SK-N-MC (cell line): ENCODE results near the gene NOVA2.

Experiments
- DNase-seq: peaks from one replicate; pipeline ENCODE4 v3.0.0-alpha.2; 2011; ENCODE audit warnings: low read depth, low spot score
- H3K27ac ChIP-seq: fragments of 200-600 bp; sonication (generic); 2 replicates; pipeline ENCODE4 v1.5.1; 2016; ENCODE audit warnings: mixed run types
- H3K36me3 ChIP-seq: fragments of 200-600 bp; sonication (generic); 2 replicates; pipeline ENCODE4 v1.6.1; 2017; ENCODE audit warnings: antibody characterized with exemption, low read length, mixed read lengths; ENCODE audit not compliant: insufficient read depth
- H3K4me3 ChIP-seq: fragments of 200-600 bp; sonication (generic); 2 replicates; pipeline ENCODE4 v1.5.1; 2016
- H3K9ac ChIP-seq: fragments of 200-600 bp; sonication (generic); 2 replicates; pipeline ENCODE4 v1.8.0; 2017; ENCODE audit warnings: mixed run types, mixed read lengths; ENCODE audit not compliant: insufficient read length
- H3K9me3 ChIP-seq: fragments of 200-600 bp; sonication (generic); 2 replicates; pipeline ENCODE4 v1.6.1; 2017; ENCODE audit warnings: low read depth, mild to moderate bottlenecking, antibody characterized with exemption, low read length, moderate library complexity, mixed read lengths
- EZH2 ChIP-seq: fragments of 200-600 bp; sonication (generic); IDR thresholded peaks from one replicate; pipeline ENCODE4 v1.6.1; 2017; ENCODE audit warnings: antibody characterized with exemption
- FOXP2 ChIP-seq: optimal IDR thresholded peaks from 2 replicates; pipeline ENCODE3; 2011; ENCODE audit warnings: mild to moderate bottlenecking, moderate library complexity; ENCODE audit not compliant: insufficient read depth; ENCODE audit errors: extremely low read length, control extremely low read depth
- POLR2AphosphoS5 ChIP-seq: IDR thresholded peaks from 2 replicates; pipeline ENCODE4 v1.6.1; 2012; ENCODE audit warnings: mild to moderate bottlenecking, low read depth, low read length, borderline replicate concordance

NOVA2 gene, protein sequence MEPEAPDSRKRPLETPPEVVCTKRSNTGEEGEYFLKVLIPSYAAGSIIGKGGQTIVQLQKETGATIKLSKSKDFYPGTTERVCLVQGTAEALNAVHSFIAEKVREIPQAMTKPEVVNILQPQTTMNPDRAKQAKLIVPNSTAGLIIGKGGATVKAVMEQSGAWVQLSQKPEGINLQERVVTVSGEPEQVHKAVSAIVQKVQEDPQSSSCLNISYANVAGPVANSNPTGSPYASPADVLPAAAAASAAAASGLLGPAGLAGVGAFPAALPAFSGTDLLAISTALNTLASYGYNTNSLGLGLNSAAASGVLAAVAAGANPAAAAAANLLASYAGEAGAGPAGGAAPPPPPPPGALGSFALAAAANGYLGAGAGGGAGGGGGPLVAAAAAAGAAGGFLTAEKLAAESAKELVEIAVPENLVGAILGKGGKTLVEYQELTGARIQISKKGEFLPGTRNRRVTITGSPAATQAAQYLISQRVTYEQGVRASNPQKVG

DNA sequence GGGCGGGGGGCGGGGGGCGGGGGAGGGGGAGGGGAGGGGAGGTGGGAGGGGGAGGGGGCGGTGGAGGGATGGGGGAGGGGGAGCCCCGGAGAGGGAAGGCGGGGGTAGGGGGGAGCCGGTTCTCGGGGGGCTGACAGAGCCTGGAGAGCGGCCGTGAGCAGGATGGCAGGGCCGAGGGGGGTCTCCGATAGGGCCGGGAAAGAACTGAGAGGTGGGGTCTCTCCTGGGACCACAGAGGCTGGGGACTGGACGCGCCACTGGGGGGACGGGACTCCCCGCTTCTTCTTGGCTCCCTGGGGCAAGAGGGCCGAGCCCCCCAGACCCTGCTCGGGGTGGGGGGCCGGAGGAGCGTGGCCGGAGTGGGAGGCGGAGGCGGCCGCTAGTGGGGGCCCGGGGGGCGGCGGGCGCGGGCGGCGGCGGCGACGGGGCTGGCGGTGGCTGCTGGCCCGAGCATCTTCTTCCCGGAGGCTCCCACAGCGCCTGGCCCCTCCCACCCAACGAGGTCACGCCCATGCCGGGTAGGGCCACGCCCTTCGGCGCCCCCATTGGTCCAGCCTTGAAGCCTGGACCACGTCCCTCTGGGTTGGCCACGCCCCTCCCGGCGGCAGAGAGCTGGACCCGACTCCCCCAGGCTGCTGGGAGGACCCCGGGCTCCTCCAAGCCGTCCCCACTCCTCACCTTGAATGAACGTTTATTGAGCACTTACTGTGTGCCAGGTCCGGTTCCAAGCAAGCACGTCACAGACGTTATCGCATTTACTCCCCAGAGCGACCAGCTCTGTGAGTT lies at the start of gene NOVA2:
NOVA2 (minus strand) TSS at position 313 of the 786 bp plus-strand sequence. CDS start 514 bp downstream, outside the sequence.
- Histone ChIP-seq H3K9ac (no peak within 1 kb of the TSS), H3K9me3 (no peaks in the 10 kb centered on the region), H3K36me3 (no peaks in the 10 kb centered on the region), H3K27ac (no peak within 1 kb of the TSS), H3K4me3 (no peak within 1 kb of the TSS)
- TF ChIP-seq EZH2 (no peak), POLR2AphosphoS5 (no peak), FOXP2 (no peak)
- DNase-seq = no peak

GRCh38 chr19:46023311-46023779 lies 49.7 kb upstream of the NOVA2 start:
- Histone ChIP-seq H3K36me3 (no peaks in the 10 kb centered on the region), H3K4me3 (no peak overlapping the region), H3K9me3 (no peaks in the 10 kb centered on the region), H3K9ac (no peak overlapping the region), H3K27ac (no peak overlapping the region)
- TF ChIP-seq POLR2AphosphoS5 = no peak
- no peak for DNase-seq

GRCh38 chr19:46022431-46023310 lies 49.0 kb upstream of the NOVA2 start, which contains the start of gene PGLYRP1:
Gene PGLYRP1, minus strand, starts transcription at chr19:46023053. Its CDS starts 32 bp downstream, at chr19:46023021.
- no peaks in the 10 kb centered on the region for H3K36me3 ChIP-seq
- H3K9ac ChIP-seq = no peak within 1 kb of the TSS
- no peak for DNase-seq
- H3K9me3 ChIP-seq = no peaks in the 10 kb centered on the region
- H3K27ac ChIP-seq = no peak within 1 kb of the TSS
- H3K4me3 ChIP-seq = no peak within 1 kb of the TSS
- TF ChIP-seq FOXP2 (no peak), POLR2AphosphoS5 (no peak), EZH2 (no peak)

DNA sequence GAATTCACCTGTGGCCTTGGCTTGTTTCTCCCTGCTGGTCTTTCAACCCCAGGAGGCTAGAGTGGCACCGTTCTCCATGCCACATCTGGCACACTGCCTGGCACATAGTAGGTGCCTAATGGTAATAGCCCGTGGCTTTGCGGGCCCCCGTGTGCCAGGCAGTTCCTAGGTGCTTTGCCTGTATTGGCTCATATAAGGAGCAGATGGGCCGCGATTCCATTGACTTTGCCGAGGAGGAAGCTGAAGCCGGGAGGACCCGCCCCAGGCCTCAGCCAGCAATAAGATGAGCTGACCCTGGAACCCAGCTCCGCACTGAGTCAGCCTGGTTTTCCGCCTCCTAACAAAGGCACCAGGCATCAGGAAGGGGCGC lies 48.4 kb upstream of the NOVA2 start:
- Histone ChIP-seq H3K27ac (no peak overlapping the region), H3K4me3 (no peak overlapping the region), H3K9ac (no peak overlapping the region), H3K36me3 (no peaks in the 10 kb centered on the region), H3K9me3 (no peaks in the 10 kb centered on the region)
- TF ChIP-seq POLR2AphosphoS5 (no peak), EZH2 (no peak), FOXP2 (no peak)
- DNase-seq = no peak

GRCh38 chr19:46021531-46022041 lies 47.9 kb upstream of the NOVA2 start:
- no peak for DNase-seq
- TF ChIP-seq EZH2 = no peak
- TF ChIP-seq POLR2AphosphoS5 = no peak
- TF ChIP-seq FOXP2 = no peak

GRCh38 chr19:46020819-46021125 lies 47.1 kb upstream of the NOVA2 start:
- DNase-seq = no peak
- no peak overlapping the region for H3K27ac ChIP-seq

More at GRCh38 chr19:46021531-46022041, 47.9 kb upstream of the NOVA2 start:
- Histone ChIP-seq H3K9ac (no peak overlapping the region), H3K27ac (no peak overlapping the region), H3K36me3 (no peaks in the 10 kb centered on the region), H3K9me3 (no peaks in the 10 kb centered on the region), H3K4me3 (no peak overlapping the region)

DNA sequence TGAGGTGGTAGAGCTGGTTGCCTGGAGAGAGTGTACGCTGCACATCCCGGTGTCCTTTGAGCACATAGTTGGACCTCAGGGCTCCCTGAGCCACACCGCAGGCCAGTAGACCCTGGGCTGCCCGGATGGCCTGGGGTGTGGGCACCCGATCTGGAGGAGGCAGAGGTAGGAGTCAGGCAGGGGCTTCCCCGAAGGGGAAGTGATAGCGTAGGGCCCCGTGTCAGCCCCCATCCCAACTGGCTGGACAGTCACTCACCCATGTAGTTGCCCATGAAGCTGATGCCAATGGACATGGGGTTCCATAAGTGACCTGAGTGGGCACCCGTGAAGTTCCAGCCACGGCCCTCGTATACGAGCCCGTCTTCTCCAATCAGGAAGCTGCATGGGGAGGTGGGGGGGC lies 45.6 kb upstream of the NOVA2 start:
- H3K9ac ChIP-seq = no peak overlapping the region
- H3K27ac ChIP-seq = no peak overlapping the region
- no peak overlapping the region for H3K4me3 ChIP-seq
- no peak for TF ChIP-seq FOXP2
- no peak for TF ChIP-seq POLR2AphosphoS5
- no peak for TF ChIP-seq EZH2
- H3K9me3 ChIP-seq = no peaks in the 10 kb centered on the region
- no peak for DNase-seq
- H3K36me3 ChIP-seq = no peaks in the 10 kb centered on the region

More at GRCh38 chr19:46020819-46021125, 47.1 kb upstream of the NOVA2 start:
- H3K9ac ChIP-seq = no peak overlapping the region
- H3K4me3 ChIP-seq = no peak overlapping the region
- no peaks in the 10 kb centered on the region for H3K36me3 ChIP-seq
- H3K9me3 ChIP-seq = no peaks in the 10 kb centered on the region
- TF ChIP-seq FOXP2 = no peak

DNA sequence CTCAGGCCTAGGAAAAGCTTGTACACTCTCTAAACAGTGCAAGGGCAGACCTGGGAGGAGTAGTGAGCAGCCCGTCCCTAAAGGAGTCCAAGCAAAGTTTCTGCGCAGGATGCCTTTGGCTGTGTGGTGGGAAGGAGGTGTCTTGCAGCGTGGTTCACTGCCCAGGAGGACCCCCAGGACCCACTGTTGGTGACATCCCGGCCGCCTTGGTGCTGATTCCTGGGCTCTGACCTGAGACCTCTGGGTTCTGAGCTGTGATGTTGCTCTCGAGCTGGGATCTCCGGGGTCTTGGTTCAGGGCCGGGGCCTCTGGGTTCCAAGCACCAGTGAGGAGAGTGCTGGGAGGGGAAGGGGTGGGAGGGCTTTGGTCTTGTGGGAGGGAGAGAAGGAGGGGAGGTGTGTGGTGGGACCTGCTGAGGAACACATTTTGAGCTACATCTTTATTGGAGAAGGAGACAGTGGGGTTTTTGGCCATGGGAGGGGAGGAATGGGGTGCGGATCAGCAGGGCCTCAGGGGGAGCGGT lies 45.1 kb upstream of the NOVA2 start:
- H3K9me3 ChIP-seq = no peaks in the 10 kb centered on the region
- no peak overlapping the region for H3K9ac ChIP-seq
- DNase-seq = no peak
- H3K27ac ChIP-seq = no peak overlapping the region
- no peaks in the 10 kb centered on the region for H3K36me3 ChIP-seq
- H3K4me3 ChIP-seq = no peak overlapping the region
- TF ChIP-seq FOXP2 (no peak), EZH2 (no peak), POLR2AphosphoS5 (no peak)
